Activated CD4-positive, alpha-beta T cell treated with anti-CD3 and anti-CD28 coated beads for 1 hour (primary cell): ENCODE data around the gene GRIK1.

Source experiments
- DNase-seq: peaks from one replicate; pipeline ENCODE4 v3.0.0-alpha.2; 2020

Gene GRIK1

DNA sequence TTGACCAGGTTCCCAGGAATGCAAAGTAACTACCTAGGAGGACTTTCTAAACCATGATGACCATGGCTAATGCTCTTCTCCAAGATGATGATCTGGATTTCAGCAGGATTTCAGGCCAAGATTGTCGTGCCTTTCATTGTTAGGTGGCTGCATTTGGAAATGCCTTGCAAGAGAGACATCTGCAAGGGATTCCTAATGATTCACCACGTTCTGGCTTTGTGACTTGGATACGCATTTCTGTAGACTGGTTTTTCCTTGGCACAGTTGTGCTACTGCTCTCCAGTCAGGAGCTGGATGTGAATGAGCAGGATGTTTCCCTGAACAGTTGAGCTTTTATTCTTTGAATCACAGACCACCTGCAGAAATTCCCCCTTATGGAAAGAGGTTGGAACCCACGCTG is 428.7 kb downstream of the GRIK1 start:
- no peak for DNase-seq

DNA sequence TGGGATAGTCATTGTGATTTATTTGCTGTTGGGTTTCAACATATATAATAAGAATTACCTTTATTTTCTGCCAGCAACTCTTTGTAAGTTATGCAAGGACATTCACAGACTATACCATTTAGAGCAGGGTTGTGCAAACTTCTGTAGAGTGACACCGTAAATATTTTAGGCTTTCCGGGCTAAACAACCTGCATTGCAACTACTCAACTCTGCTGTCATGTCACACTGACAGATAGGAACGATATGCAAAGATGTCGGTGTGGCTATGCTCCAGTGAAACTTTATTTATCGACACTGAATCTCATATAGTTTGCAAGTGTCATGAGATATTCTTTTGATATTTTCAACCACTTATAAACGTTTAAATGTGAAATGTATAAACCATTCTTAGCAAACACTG is 430.7 kb downstream of the GRIK1 start:
- no peak for DNase-seq

DNA sequence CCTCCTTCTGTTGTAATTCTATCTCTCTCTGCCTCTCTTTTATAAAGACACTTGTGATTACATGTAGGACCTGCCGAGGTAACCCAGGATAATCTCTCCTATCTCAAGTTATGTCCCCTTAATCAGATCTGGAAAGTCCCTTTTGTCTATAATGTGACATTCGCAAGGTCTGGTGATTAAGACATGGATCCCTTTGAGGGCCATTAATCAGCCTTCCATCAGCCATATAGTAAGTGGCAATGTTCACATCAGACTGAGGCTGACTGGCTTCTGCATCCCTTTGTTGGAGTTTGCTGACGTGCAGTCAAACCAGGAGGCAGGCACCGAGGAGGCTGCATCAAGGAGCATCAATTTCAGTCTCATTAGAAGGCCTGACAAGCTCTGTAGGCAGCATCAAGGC is 431.5 kb downstream of the GRIK1 start:
- no peak for DNase-seq

DNA sequence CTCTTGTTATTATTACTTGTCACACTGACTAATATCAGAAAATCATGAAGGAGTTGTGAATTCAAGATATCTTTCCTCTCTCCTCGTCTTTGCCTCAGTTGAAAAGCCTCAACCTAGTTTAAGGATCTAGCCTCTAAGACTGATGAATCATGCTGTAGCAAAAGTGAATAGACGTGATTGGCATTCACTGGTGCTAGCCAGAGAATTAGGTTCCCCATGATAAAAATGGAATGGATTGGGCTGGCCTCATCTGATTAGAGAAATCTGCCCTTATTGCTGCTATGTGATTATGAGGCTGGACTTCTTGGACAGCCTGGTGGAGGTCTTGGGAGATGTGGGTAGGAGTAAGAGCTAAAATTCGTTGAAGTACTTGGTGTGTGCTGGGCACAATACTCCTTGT is 432.8 kb downstream of the GRIK1 start:
- DNase-seq: no peak

DNA sequence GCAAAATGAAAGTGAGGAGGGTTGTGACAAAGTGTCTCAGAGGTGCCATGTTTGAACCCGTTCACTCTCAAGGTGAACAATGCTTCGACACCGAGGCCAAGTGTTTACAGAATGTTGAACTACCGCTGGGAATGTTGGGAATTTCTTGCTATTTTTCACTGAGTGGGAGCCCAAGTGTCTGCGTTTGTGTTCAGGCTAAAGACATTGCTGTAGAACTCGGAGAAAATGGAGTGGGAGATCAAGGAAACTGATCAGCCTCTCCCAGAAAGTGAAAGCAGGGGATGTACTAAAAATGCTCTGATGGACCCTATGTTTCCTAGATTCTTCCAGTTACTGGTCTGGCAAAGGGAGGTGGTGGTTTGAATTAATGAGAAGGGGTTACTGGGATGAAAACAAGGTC is 433.6 kb downstream of the GRIK1 start:
- no peak for DNase-seq

DNA sequence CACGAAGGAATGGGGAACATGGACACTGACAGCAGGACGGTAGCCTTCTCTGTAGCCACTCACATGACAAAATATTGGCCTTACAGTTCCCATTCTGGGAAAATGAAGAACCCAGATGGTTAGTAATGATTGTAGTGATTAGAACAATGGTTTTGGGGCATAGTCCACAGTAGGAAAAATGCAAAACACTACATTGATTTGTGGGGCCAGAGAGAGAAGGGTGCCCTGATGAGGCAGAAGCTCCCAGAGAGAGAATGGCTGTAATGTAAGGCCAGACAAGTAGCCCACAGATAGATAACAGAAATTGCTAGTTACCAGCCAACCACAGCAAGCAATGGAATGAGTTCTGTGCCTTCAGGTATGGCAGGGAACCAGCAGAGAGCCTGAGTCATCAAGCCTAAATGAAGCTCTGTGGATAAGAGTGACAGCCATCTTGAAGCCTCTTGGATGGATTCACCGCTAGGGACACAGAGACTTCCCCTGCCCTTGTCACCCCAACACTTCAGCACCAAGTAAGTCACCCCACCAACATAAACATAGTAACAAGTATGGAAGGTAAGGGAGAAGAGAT is 435.0 kb downstream of the GRIK1 start:
- no peak for DNase-seq

DNA sequence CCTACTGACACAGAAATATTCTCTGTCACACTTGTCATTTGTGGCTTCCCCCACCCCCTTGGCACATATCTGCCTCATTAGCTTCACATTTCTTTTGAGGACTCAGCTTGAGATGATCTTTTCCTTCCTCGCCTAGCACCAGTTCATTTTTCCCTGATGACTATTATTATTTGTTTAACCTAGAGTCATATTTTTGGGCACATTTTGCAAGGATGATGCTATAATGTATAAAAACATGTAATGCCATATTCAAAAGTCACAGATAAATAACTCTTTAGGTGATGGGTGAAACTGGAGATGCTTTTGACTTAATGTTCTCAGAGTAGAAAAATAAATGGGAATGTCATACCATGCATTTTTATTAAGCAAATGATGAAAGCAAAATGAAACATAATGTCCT is 438.3 kb downstream of the GRIK1 start:
- no peak for DNase-seq

DNA sequence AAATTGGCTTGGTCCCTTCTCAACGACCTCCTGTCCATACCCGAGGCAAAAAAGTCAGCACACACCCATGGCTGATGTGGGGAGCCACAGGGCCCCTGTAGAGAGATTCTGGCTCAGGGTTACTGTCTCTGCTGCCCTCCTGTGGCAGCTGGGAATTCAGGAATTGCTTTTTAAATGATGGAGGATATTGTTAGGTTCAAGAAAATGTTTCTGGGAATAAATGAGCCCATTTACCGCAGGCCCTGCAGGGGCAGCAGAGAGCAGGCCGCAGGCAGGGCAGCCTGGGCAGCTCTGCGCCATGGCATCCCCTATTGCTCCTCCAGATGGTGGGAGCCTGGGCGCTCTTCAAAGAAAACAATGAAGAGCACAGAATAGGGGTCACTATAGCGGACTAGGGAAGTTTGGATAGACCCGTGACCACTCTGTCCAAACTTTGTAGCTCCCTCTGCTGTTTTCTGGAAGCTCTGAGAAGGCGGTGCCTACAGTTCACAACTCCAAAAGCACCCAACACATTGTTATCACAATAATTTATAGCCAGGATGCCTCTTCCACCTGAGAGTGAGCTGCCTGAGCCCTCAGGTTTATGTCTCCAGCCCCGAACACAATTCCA is 440.0 kb downstream of the GRIK1 start:
- no peak for DNase-seq

DNA sequence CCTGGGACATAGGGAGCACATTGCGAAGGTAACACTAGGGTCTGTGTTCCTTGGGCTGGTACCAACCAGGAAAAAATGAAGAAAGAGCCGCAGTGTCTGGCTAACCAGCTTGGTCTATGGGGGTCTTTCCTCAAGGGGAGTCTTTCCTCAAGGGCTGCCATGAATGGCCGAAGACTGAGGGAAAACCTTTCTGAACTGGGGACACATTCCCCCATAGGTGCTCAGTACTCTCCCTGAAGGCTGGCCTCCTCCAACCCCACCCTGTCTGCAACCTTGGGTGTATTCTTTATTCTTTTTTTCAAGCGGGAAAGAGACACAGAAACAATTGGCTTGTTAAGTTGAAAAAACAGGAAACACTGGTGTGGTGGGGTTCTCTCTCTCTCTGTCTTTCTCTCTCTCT is 440.6 kb downstream of the GRIK1 start:
- DNase-seq: no peak

DNA sequence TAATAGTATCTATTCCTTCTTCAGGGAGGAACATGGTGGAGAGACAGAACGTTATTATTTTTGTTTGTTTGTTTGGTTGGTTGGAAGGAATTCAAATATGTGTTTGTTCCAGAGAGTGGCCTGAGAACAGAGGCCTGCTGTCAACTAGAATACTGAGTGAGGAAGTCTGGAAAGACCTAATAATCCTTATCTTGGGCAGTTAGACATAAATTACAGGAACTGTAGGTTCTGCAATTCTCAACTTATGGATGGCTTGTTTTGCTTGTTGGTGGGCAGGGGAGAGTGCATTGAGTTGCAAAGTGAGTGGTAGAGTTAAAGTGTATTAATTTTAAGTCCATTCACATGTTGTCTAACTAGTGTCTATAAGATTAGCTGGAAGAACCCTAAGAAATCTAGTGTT is 443.5 kb downstream of the GRIK1 start:
- DNase-seq: no peak

DNA sequence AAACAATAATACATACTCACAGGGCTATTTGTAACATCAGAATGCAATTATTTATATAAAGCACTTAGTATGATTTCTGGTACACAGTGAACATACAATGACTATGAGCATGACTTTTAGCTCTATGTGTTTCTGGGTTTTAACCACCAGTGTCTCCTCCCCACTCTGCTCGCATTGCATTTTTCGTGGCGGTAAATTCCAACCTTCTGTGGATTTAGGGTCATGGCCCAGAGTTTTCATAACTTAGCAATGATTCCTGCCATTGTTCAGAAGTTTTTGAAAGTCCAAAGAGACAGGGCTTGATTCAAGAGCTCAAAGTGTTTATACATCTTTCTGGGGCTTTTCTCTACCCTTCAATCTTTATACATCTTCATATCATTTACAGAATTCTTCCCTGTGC is 449.8 kb downstream of the GRIK1 start:
- DNase-seq: no peak

DNA sequence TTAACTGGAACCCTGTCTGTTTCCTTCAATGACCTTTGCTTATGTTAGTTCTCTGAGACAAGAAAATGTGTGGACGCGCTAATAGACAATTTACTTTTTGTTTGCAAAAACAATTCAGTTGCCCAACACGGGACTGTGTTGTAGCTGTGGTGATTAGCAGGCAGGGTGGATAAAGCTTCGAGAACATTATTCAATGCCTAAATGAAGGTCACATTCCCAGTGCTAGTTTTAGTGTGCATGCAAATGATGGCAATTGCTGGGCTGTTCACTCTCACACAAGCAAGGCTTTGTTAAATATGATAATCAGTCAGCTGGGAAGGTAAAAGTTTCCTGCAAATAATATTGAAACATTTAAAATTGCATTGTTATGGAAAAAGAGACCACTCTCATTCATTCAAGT is 452.6 kb downstream of the GRIK1 start:
- DNase-seq: no peak
